GM23338 (cell line): Measurements from ENCODE around the gene PRDM10. TPM values are rescaled to one million over a fixed set of nuclear protein-coding genes. Genes with fewer than 3 reads are reported as not detected.
A peak's percentile ranks its signal among the peaks of the same experiment; 100 is the strongest.

Source experiments
- ATAC-seq: fragments of 200-7000 bp; cut with Tn5 transposase; 3 replicates; pipeline ENCODE4 v1.9.1; 2020
- DNase-seq: peaks from one replicate; pipeline ENCODE4 v3.0.0-alpha.2; 2015; ENCODE audit warnings: low spot score
- H2AFZ ChIP-seq: fragments of 200-600 bp; sonication (generic); 2 replicates; pipeline ENCODE4 v1.8.0; 2016; ENCODE audit warnings: antibody characterized with exemption, mild to moderate bottlenecking, moderate library complexity
- H3F3A ChIP-seq: fragments of 200-600 bp; sonication (generic); replicated peaks from 2 replicates; pipeline ENCODE4 v1.8.0; 2017; ENCODE audit warnings: antibody characterized with exemption, mixed run types, low read depth
- H3K27ac ChIP-seq: fragments of 200-600 bp; sonication (generic); 2 replicates; pipeline ENCODE4 v1.6.1; 2016; ENCODE audit warnings: low read depth
- H3K27me3 ChIP-seq: fragments of 200-600 bp; sonication (generic); 2 replicates; pipeline ENCODE4 v1.8.0; 2016; ENCODE audit warnings: mild to moderate bottlenecking, mixed run types, moderate library complexity; ENCODE audit not compliant: insufficient read depth
- H3K36me3 ChIP-seq: fragments of 200-600 bp; sonication (generic); 2 replicates; pipeline ENCODE4 v1.8.0; 2016; ENCODE audit warnings: mild to moderate bottlenecking; ENCODE audit not compliant: insufficient read depth
- H3K4me1 ChIP-seq: fragments of 200-600 bp; sonication (generic); 2 replicates; pipeline ENCODE4 v1.8.0; 2016; ENCODE audit warnings: mild to moderate bottlenecking, moderate library complexity; ENCODE audit not compliant: insufficient read depth
- H3K4me2 ChIP-seq: fragments of 200-600 bp; sonication (generic); 2 replicates; pipeline ENCODE4 v1.7.1; 2017; ENCODE audit warnings: mixed run types
- H3K4me3 ChIP-seq: fragments of 200-600 bp; sonication (generic); 2 replicates; pipeline ENCODE4 v1.6.1; 2016; ENCODE audit warnings: mixed run types
- H3K79me2 ChIP-seq: fragments of 200-600 bp; sonication (generic); replicated peaks from 2 replicates; pipeline ENCODE4 v1.8.0; 2017; ENCODE audit warnings: mild to moderate bottlenecking; ENCODE audit not compliant: insufficient read depth
- H3K9me2 ChIP-seq: fragments of 200-600 bp; sonication (generic); 2 replicates; pipeline ENCODE4 v1.8.0; 2017; ENCODE audit not compliant: insufficient read depth
- H4K20me1 ChIP-seq: fragments of 200-600 bp; sonication (generic); replicated peaks from 2 replicates; pipeline ENCODE4 v1.8.0; 2017; ENCODE audit warnings: mild to moderate bottlenecking; ENCODE audit not compliant: insufficient read depth
- H3K27ac Mint-ChIP-seq: 2 replicates; pipeline ENCODE4 v1.8.0; 2020; ENCODE audit warnings: inconsistent platforms, mild to moderate bottlenecking, moderate library complexity, mixed read lengths
- H3K27me3 Mint-ChIP-seq: 3 replicates; pipeline ENCODE4 v1.8.0; 2022; ENCODE audit warnings: low read depth, mild to moderate bottlenecking, moderate library complexity, mixed read lengths, inconsistent platforms; ENCODE audit not compliant: insufficient read depth, poor library complexity
- H3K36me3 Mint-ChIP-seq: 3 replicates; pipeline ENCODE4 v1.8.0; 2021; ENCODE audit warnings: low read depth, mild to moderate bottlenecking, inconsistent platforms, moderate library complexity, mixed read lengths
- H3K4me1 Mint-ChIP-seq: 3 replicates; pipeline ENCODE4 v1.8.0; 2020; ENCODE audit warnings: mild to moderate bottlenecking, inconsistent platforms, mixed read lengths
- H3K4me3 Mint-ChIP-seq: 3 replicates; pipeline ENCODE4 v1.8.0; 2021; ENCODE audit warnings: moderate library complexity, mild to moderate bottlenecking, inconsistent platforms, mixed read lengths
- H3K9me3 Mint-ChIP-seq: 3 replicates; pipeline ENCODE4 v1.8.0; 2020; ENCODE audit warnings: moderate library complexity, mild to moderate bottlenecking, inconsistent platforms, mixed read lengths
- CREB1 ChIP-seq: fragments of 250-450 bp; sonication (Bioruptor Pico); IDR thresholded peaks from 2 replicates; pipeline ENCODE4 v1.5.0; 2020; ENCODE audit warnings: low read depth, mild to moderate bottlenecking, moderate library complexity
- EZH2 ChIP-seq: fragments of 200-600 bp; sonication (generic); IDR thresholded peaks from one replicate; pipeline ENCODE4 v1.8.0; 2017; ENCODE audit warnings: antibody characterized with exemption, mild to moderate bottlenecking, low read depth; ENCODE audit not compliant: unreplicated experiment
- EZH2phosphoT487 ChIP-seq: fragments of 200-600 bp; sonication (generic); IDR thresholded peaks from one replicate; pipeline ENCODE4 v1.8.1; 2018; ENCODE audit warnings: antibody characterized with exemption; ENCODE audit not compliant: unreplicated experiment
- JUNB ChIP-seq: IDR thresholded peaks from one replicate; pipeline ENCODE4 v1.6.1; 2016; ENCODE audit warnings: antibody characterized with exemption; ENCODE audit not compliant: unreplicated experiment
- NANOG ChIP-seq: IDR thresholded peaks from 2 replicates; pipeline ENCODE4 v1.6.1; 2016; ENCODE audit warnings: antibody characterized with exemption, borderline replicate concordance
- POLR2AphosphoS5 ChIP-seq: IDR thresholded peaks from 2 replicates; pipeline ENCODE4 v1.6.1; 2016; ENCODE audit warnings: antibody characterized with exemption, low read depth
- STAT1 ChIP-seq: IDR thresholded peaks from one replicate; pipeline ENCODE4 v1.6.1; 2016; ENCODE audit warnings: antibody characterized with exemption; ENCODE audit not compliant: unreplicated experiment
- ZNF114 ChIP-seq: fragments of 250-450 bp; sonication (Bioruptor Pico); IDR thresholded peaks from 2 replicates; pipeline ENCODE4 v1.5.0; 2020; ENCODE audit warnings: mild to moderate bottlenecking, moderate library complexity
- ZNF331 ChIP-seq: fragments of 250-450 bp; sonication (Bioruptor Pico); IDR thresholded peaks from 2 replicates; pipeline ENCODE4 v1.5.0; 2020; ENCODE audit warnings: low read depth, mild to moderate bottlenecking, moderate library complexity
- polyA plus RNA-seq: library from polyadenylated mRNA; unstranded; fragments of >200 nt; fragmentation: Nextera tagmentation; extraction: Ambion mirVana; gene quantifications from 2 replicates; pipeline ENCODE4 v1.2.1, GENCODE V29; 2016
- total RNA-seq: library from RNA; depleted of rRNA; stranded (reverse); fragments of >200 nt; shearing (Covaris generic); gene quantifications from 2 replicates; pipeline ENCODE4 v1.2.3, GENCODE V29; 2014
- TF ChIP-seq, protein P1 (sequence below), 2 experiments: fragments of 200-600 bp in 1 of 2; sonication (generic) in 1 of 2; conservative IDR thresholded peaks; 2 replicates each; pipeline versions ENCODE4 v1.5.1 to v1.6.1; 2016 to 2017; ENCODE audit warnings: antibody characterized with exemption in 2 of 2, low read depth in 2 of 2, mild to moderate bottlenecking in 2 of 2, moderate library complexity in 1 of 2
- TF ChIP-seq, protein P2 (sequence below): fragments of 250-450 bp; sonication (Bioruptor Pico); IDR thresholded peaks from 2 replicates; pipeline ENCODE4 v1.5.0; 2020; ENCODE audit warnings: mild to moderate bottlenecking, moderate library complexity
- TF ChIP-seq, protein P3 (sequence below): IDR thresholded peaks from one replicate; pipeline ENCODE4 v1.6.1; 2018; ENCODE audit warnings: antibody characterized with exemption; ENCODE audit not compliant: unreplicated experiment
- TF ChIP-seq, protein P4 (sequence below): IDR thresholded peaks from 2 replicates; pipeline ENCODE4 v1.6.1; 2016; ENCODE audit warnings: antibody characterized with exemption

The PRDM10 gene
- total and polyA plus RNA-seq, 2 experiments from 2014 or later = 5.2 to 14.9 TPM

DNA sequence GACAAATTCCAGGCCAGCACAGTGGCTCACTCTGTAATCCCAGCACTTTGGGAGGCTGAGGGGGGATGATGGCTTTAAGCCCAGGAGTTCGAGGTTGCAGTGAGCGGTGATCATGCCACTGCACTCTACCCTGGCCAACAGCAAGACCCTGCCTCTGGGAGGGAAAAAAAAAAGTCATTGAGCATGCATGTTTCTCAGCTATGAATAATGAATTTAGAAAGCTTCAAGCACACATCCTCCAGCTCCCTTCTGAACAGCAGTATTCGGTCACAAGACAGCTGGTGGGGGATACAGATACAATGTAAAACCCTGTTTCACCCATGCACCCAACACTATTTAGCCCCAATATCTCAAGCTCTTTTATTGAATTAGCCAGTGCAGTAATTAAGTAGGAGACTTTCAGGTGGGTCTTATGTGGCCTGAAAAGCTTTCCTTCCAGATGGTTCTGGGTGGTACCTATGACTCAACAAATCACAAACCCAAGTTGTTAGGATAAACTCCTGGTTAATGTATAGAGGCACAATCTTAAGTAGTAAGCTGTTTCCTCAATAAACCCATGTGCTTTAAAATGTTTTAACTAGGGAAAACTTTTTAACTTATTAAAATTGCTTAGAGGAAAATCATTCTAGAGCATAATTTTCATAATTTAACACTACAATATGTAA lies 13.4 kb downstream of the PRDM10 start:
- ATAC-seq (no peak), DNase-seq (no peak)
- no peak overlapping the region for H3K4me3 ChIP-seq
- H3K27me3 ChIP-seq = no peaks in the 10 kb centered on the region
- no peak overlapping the region for H3K27ac Mint-ChIP-seq
- peaks cover 7% of the 10 kb centered on the region; the same call in 2 of the 3 replicates for H3K9me3 Mint-ChIP-seq
- no peaks in the 10 kb centered on the region for H3F3A ChIP-seq
- peaks cover 4% of the 10 kb centered on the region for H4K20me1 ChIP-seq
- peaks cover 14% of the 10 kb centered on the region for H3K36me3 Mint-ChIP-seq
- H3K79me2 ChIP-seq = peaks cover 74% of the 10 kb centered on the region
- H3K27me3 Mint-ChIP-seq = peaks cover 7% of the 10 kb centered on the region
- no peaks in the 10 kb centered on the region for H3K9me2 ChIP-seq
- no peak overlapping the region for H3K4me2 ChIP-seq
- TF ChIP-seq, protein P1, sequence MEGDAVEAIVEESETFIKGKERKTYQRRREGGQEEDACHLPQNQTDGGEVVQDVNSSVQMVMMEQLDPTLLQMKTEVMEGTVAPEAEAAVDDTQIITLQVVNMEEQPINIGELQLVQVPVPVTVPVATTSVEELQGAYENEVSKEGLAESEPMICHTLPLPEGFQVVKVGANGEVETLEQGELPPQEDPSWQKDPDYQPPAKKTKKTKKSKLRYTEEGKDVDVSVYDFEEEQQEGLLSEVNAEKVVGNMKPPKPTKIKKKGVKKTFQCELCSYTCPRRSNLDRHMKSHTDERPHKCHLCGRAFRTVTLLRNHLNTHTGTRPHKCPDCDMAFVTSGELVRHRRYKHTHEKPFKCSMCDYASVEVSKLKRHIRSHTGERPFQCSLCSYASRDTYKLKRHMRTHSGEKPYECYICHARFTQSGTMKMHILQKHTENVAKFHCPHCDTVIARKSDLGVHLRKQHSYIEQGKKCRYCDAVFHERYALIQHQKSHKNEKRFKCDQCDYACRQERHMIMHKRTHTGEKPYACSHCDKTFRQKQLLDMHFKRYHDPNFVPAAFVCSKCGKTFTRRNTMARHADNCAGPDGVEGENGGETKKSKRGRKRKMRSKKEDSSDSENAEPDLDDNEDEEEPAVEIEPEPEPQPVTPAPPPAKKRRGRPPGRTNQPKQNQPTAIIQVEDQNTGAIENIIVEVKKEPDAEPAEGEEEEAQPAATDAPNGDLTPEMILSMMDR (conservative IDR thresholded peaks at IDR 0.05; ENCODE audit: low read depth in 2 of 2) = no peak
- TF ChIP-seq, protein P2, sequence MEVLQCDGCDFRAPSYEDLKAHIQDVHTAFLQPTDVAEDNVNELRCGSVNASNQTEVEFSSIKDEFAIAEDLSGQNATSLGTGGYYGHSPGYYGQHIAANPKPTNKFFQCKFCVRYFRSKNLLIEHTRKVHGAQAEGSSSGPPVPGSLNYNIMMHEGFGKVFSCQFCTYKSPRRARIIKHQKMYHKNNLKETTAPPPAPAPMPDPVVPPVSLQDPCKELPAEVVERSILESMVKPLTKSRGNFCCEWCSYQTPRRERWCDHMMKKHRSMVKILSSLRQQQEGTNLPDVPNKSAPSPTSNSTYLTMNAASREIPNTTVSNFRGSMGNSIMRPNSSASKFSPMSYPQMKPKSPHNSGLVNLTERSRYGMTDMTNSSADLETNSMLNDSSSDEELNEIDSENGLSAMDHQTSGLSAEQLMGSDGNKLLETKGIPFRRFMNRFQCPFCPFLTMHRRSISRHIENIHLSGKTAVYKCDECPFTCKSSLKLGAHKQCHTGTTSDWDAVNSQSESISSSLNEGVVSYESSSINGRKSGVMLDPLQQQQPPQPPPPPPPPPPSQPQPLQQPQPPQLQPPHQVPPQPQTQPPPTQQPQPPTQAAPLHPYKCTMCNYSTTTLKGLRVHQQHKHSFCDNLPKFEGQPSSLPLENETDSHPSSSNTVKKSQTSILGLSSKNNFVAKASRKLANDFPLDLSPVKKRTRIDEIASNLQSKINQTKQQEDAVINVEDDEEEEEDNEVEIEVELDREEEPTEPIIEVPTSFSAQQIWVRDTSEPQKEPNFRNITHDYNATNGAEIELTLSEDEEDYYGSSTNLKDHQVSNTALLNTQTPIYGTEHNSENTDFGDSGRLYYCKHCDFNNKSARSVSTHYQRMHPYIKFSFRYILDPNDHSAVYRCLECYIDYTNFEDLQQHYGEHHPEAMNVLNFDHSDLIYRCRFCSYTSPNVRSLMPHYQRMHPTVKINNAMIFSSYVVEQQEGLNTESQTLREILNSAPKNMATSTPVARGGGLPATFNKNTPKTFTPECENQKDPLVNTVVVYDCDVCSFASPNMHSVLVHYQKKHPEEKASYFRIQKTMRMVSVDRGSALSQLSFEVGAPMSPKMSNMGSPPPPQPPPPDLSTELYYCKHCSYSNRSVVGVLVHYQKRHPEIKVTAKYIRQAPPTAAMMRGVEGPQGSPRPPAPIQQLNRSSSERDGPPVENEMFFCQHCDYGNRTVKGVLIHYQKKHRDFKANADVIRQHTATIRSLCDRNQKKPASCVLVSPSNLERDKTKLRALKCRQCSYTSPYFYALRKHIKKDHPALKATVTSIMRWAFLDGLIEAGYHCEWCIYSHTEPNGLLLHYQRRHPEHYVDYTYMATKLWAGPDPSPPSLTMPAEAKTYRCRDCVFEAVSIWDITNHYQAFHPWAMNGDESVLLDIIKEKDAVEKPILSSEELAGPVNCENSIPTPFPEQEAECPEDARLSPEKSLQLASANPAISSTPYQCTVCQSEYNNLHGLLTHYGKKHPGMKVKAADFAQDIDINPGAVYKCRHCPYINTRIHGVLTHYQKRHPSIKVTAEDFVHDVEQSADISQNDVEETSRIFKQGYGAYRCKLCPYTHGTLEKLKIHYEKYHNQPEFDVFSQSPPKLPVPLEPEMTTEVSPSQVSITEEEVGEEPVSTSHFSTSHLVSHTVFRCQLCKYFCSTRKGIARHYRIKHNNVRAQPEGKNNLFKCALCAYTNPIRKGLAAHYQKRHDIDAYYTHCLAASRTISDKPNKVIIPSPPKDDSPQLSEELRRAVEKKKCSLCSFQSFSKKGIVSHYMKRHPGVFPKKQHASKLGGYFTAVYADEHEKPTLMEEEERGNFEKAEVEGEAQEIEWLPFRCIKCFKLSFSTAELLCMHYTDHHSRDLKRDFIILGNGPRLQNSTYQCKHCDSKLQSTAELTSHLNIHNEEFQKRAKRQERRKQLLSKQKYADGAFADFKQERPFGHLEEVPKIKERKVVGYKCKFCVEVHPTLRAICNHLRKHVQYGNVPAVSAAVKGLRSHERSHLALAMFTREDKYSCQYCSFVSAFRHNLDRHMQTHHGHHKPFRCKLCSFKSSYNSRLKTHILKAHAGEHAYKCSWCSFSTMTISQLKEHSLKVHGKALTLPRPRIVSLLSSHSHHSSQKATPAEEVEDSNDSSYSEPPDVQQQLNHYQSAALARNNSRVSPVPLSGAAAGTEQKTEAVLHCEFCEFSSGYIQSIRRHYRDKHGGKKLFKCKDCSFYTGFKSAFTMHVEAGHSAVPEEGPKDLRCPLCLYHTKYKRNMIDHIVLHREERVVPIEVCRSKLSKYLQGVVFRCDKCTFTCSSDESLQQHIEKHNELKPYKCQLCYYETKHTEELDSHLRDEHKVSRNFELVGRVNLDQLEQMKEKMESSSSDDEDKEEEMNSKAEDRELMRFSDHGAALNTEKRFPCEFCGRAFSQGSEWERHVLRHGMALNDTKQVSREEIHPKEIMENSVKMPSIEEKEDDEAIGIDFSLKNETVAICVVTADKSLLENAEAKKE (CRISPR knock-in tag) = no peak
- TF ChIP-seq EZH2 (no peak), ZNF331 (no peak), POLR2AphosphoS5 (no peak), STAT1 (no peak), NANOG (no peak), EZH2phosphoT487 (no peak), JUNB (no peak), CREB1 (CRISPR knock-in tag) (no peak), ZNF114 (no peak)
- TF ChIP-seq, protein P3, sequence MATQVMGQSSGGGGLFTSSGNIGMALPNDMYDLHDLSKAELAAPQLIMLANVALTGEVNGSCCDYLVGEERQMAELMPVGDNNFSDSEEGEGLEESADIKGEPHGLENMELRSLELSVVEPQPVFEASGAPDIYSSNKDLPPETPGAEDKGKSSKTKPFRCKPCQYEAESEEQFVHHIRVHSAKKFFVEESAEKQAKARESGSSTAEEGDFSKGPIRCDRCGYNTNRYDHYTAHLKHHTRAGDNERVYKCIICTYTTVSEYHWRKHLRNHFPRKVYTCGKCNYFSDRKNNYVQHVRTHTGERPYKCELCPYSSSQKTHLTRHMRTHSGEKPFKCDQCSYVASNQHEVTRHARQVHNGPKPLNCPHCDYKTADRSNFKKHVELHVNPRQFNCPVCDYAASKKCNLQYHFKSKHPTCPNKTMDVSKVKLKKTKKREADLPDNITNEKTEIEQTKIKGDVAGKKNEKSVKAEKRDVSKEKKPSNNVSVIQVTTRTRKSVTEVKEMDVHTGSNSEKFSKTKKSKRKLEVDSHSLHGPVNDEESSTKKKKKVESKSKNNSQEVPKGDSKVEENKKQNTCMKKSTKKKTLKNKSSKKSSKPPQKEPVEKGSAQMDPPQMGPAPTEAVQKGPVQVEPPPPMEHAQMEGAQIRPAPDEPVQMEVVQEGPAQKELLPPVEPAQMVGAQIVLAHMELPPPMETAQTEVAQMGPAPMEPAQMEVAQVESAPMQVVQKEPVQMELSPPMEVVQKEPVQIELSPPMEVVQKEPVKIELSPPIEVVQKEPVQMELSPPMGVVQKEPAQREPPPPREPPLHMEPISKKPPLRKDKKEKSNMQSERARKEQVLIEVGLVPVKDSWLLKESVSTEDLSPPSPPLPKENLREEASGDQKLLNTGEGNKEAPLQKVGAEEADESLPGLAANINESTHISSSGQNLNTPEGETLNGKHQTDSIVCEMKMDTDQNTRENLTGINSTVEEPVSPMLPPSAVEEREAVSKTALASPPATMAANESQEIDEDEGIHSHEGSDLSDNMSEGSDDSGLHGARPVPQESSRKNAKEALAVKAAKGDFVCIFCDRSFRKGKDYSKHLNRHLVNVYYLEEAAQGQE = no peak
- TF ChIP-seq, protein P4, sequence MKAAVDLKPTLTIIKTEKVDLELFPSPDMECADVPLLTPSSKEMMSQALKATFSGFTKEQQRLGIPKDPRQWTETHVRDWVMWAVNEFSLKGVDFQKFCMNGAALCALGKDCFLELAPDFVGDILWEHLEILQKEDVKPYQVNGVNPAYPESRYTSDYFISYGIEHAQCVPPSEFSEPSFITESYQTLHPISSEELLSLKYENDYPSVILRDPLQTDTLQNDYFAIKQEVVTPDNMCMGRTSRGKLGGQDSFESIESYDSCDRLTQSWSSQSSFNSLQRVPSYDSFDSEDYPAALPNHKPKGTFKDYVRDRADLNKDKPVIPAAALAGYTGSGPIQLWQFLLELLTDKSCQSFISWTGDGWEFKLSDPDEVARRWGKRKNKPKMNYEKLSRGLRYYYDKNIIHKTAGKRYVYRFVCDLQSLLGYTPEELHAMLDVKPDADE = no peak
- H3K4me1 Mint-ChIP-seq = peaks cover 9% of the 10 kb centered on the region
- H2AFZ ChIP-seq = no peak overlapping the region
- peaks cover 8% of the 10 kb centered on the region; the same call in 1 of the 2 replicates for H3K4me1 ChIP-seq
- peak overlapping the region; percentile 42; the same call in 1 of the 2 replicates for H3K27ac ChIP-seq
- no peak overlapping the region for H3K4me3 Mint-ChIP-seq
- H3K36me3 ChIP-seq = no peaks in the 10 kb centered on the region
